Activated gamma-delta T cell treated with Interleukin-2 at 50 U/mL for 16 hours (primary cell): ENCODE results near the gene PWWP2B.

Experiments used
- DNase-seq: peaks from one replicate; pipeline ENCODE4 v3.0.0-alpha.2; 2020

The PWWP2B gene

DNA sequence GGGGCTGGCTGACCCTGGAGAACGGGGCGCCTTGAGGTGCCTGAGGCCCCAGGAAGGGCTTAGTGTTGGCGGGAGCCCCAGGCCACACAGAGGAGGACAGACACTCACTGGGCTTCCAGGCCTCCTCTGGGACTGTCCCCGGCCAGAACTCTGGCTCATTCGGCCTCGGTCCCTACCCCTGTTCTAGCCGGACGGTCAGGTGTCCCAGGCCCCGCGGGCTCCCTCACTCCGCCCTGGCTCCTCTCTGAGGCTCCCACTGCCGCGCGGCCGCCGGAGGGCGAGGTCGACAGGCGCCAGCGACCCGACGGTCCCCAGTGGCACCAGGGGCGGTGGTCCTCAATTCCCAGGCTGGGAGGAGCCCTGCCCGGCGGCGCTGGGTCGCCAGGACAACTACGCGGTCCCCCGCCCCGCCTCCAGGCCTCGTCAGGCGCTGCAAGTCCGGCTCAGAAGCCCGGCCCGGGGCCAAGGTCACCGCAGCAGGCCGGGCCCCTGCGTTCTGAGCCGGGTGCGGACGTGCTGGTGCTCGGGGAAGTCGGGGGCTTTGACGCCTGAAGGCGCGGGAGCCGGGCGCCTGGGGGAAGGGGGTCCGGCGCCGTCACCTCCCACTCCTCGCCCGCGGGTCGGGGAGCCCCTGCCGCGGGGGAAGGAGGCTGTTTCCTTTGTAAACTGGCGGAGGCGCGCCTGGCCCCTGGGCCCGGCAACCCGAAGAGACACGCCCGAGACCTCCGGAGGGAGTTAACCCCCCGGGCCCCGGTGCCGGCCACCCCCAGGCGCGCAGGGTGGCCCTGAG lies 1.1 kb upstream of the PWWP2B start:
- peak; percentile 40 for DNase-seq

DNA sequence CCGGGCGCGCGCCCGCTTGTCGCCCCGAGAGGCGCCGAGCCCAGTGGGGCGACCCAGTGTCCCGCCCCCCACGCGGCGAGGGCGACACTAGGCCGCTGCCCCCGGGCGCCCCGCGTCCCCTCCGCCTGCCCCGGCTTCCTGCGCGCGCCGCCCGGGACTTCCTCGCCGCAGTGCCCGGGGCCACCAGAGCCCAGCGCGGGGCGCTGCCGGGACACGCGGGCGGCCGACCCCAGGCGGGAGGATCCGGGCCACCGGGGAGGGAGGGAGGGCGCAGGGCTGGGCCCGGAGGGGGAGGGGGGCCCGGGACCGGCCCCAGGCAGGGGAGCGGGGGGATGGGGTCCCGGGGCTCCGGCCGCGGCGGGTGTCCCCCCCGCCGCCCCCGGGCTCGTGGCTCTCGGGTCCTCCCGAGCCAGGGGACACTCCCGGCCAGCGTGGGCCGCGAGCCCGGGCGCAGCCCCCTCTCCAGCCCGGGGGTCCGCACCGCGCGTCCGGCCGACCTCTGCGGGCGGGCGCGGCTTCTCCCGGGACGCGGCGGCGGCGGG lies 435 bp upstream of the PWWP2B start:
- peak; percentile 61 for DNase-seq

DNA sequence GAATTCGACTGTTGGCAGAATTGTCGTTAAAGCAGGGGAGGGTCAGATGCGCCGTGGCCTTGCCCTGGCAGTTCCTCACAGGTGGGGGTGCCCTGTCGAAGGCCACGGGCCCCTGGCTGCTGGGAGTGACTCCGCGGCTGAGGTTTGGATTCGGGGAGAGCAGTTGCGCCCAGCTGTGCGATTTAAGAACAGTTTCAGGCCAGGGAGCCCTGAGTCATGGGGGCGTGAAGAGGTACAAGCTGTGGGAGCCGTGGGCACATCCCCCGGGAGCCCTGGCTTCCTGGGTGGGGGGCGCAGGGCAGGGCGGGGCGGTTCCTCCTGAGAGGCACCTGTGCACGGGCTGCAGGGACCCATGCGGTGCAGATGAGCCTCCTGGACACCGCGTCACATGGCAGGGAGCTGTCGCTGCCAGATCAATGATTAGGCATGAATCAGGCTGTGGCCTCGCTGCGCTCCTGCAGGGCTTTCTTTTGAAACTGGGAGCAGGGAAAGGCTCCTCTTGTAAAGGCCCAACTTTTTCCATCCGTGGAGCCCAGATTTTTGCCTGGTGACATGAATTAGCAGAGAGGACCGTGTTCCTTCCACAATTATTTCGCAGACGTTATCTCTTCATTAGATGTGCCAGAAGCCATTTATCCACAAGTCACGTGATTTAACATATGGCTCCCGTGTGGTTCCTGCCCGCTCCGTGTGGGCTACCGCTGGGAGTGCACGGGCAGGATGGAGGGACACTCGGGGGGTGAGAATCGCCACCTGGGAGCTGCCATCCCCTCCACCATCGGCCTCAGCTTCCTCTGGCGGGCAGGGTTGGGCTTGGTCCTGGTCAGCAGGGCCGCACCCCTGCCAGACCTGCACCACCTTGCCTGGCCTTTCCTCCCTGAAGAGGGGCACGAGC lies 918 bp downstream of the PWWP2B start:
- DNase-seq, result no peak

DNA sequence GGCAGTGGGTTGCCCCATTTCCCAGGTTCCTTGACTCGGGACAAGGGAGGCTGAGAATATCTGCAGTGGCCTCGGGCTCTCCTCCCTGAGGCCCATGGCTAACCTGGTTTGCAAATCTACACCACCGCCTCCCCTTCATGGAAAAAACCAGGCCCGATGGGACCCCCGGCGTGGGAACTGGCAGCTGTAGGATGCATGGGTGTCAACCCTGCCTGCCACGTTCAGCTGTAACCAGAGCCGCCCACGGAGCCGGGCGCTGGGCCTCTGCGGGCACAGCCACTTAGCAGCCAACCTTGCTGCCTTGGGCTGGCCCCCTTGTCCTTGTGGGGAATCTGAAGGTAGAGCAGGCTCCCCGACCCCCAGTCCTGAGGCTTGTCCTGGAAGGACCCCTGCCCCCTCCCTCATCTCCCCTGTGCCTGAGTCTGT lies 1.6 kb downstream of the PWWP2B start:
- no peak for DNase-seq

DNA sequence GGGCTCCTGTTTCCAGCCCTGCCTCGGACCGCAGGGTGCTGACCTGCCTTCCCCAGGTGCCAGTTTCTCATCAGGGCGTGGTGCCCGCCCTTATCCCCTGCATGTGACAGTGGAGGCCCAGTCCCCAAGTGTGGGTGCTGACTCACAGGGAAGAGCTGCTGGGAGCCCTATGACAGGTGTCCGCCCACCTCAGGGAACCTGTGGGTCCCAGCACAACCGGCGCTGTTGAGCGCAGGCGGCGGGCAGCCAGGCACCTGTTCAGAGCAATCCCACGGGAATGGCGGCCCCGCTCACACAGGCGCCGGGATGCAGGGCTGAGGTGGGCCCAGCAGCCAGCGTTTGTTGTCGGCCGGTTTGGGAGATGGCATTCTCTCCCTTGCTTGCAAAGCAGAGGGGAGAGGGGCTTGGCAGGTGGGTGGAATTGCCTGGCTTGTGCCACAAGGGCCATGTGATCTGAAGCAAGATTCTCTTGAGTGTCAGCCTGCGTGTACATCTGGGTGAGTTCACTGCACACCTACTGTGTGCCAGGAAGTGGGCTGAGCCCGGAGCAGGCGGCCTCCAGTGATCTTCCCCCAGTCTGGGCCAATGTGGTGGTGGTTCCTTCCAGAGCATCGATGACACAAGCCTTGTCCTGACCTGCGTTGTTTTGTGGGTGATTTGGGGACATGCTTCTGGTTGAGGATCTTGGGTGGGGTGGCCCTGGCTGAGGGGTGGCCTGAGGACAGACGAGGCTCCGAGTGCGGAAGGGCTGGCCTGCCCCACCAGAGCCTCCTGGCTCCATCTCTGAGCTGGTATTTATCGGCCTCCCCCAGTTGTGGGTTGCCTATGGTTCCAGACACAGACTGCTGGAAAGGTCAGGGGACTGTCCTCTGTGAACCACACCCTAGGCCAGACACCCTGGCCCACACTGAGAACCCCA lies 2.4 kb downstream of the PWWP2B start:
- DNase-seq, result no peak

DNA sequence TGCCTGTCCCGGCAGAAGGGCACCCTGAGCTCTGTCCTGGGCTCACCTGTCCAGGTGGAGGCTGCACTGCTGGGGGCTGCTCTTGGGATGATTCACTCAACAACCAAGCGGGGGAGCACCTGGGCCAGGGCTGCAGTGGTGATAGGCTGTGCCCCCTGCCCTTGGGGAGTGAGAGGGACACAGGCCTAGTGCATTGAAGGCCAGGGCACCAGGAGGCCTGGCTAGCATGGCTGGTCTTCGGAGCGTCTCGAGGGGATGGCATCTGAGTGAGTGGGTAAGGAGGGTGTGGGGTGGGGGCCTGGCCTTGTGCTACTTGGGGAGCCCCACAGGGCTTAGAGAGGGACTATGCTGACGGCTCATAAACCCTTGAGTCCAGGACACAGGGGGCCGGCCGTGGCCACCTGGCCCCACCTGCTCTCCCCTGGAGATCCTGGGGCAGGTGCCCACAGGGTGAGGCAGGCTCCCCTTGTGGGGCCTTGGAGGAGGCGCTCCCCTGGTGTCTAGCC lies 3.1 kb downstream of the PWWP2B start:
- no peak for DNase-seq

DNA sequence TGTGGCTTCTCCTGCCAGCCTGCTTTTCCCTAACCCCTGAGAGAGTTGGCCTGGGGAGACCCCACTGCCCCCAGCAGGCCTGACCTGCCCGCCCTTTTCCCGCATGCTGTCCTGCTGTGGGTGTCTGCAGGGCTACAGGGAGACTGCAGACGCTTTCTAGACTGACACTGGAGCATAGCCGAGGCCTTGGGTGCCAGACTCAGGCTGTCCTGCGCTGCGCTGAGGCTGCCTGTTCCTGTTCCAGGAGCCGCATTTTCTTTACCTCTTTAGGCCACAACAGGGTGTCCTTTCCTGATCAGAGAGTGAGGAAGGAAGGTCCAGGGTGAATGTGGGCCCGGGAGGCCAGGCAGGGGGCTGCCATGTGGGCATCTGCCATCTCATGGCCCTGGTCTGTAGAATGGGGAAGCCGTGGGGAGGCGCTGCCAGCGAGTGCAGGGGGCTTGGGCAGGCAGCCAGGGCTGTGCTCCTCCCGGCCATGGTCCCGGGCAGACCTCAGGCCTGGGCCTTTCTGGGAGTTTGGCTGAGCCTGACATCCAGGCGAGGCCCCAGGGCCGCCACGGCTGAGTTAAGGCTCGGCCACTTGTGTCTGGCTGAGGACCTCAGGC lies 3.6 kb downstream of the PWWP2B start:
- DNase-seq, result no peak

DNA sequence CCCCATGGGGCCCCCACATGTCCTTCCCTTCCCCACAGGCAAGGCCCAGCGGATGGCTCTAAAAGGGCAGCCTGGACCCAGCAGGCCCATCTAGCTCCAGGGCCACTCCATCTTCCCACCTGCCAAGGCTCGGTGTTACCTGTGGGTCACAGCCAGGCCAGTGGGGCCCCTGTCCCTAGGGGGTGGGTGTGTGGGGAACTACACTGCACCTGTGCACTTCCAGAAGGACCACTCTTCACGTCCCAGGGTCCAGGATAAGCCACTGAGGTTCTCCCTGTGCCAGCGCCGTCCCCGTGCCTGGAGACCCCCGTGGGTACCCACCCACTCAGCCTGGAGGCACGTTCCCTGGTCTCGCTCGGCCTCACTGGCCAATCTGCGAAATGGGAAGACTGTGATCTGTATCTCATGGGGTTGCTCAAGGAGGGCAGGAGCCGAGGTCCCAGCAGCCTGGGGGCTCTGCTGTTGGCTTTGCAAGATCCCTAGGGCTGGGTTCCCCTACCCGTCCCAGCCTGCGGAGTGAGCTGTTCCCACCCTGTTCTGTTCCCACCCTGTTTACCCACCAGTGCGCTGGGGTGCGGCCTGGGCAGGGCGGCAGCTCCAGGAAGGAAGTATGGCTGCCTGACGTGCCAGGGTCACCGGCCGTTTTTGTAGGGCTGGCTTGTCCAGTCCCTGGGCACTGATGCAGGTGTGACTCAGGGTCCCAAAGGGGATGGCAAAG lies 4.6 kb downstream of the PWWP2B start:
- no peak for DNase-seq

DNA sequence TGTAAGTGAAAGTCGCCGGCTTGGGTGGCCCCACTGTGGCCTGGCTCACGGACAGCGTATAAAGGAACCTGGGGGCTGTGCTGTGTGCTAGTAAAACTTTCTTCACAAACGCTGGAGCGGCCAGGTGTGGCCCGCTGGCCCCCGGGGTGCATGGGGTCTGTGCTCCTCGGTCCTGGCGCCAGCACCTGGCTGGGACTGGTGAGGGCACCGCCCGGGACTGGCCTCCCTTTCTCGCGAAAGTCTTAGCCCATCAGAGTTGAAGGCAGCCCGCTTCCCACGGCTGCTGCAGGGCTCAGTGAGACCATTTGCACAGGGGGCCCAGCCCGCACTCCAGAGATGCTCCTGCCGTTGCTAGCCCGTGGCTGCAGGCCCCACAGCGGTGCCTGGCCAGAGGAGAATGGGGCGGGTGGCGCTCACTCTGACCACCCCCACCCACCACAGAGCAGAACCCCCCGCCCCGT lies 5.8 kb downstream of the PWWP2B start:
- DNase-seq, result no peak

DNA sequence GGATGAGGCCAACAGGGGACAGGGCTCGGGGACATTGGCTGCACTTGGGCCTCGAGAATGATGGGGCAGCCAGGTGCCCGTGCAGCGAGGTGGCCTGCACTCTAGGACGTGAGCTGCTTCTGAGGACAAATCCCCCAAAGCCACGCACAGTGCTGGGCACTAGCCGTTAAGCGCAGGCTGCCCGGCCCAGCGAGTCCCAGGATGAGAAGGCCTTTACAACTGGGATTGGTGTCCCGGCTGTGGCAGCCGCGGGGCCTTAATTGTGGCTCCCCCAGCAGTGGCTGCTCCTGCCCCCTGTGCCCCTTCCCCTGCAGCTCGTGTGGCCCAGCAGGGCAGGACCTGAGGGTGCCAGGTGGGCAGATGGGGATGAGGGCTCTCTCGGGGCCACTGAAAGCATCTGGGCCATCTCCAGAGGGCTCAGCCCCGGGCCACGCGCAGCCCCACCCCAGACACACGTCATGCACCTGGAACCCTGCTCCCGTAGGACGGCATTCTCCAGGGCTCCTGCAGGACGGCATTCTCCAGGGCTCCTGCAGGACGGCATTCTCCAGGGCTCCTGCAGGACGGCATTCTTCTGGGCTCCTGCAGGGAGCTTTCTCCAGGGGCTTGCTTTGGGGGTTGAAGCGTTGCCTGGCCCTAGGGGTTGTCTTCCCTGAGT lies 6.6 kb downstream of the PWWP2B start:
- no peak for DNase-seq

DNA sequence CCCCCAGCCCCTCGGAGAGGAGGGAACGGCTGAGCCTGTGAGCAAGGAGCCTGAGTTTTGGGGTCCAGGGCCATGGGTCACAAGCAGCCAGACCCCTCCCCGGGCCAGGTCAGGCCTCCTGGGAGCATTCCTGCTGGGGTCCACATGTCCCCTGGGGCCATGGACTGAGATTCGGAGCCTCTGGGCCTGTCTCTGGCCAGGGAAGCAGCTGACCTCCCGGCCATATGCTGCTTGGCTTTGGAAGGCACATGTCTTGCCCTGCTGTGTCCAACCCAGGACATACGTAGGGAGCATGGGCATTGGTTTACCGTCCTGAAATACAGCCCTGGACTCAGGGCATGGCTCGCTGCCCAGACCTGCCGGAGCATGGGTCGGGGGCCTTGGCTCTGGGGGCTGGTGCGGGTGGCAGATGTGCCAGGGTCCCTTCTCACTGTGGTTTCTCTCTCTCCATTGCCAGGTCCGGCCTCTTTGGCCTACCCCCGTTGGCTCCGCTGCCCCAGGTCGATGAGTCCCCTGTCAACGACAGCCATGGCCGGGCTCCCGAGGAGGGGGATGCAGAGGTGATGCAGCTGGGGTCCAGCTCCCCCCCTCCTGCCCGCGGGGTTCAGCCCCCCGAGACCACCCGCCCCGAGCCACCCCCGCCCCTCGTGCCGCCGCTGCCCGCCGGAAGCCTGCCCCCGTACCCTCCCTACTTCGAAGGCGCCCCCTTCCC lies 7.3 kb downstream of the PWWP2B start:
- DNase-seq, result no peak

DNA sequence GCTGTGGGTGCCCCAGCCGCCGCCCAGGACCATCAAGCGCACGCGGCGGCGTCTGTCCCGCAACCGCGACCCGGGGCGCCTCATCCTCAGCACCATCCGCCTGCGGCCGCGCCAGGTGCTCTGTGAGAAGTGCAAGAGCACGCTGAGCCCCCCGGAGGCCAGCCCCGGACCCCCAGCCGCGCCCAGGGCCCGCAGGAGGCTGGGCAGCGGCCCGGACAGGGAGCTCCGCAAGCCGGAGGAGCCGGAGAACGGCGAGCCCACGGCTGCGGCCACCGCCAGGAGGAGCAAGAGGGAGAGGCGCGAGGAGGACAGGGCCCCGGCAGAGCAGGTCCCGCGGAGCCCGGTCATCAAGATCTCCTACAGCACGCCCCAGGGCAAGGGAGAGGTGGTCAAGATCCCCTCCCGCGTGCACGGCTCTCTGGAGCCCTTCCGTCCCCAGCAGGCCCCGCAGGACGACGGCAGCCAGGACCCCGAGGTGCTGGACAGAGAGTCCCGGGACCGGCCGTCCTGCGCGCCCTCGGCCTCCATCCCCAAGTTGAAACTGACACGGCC lies 8.0 kb downstream of the PWWP2B start:
- no peak for DNase-seq

DNA sequence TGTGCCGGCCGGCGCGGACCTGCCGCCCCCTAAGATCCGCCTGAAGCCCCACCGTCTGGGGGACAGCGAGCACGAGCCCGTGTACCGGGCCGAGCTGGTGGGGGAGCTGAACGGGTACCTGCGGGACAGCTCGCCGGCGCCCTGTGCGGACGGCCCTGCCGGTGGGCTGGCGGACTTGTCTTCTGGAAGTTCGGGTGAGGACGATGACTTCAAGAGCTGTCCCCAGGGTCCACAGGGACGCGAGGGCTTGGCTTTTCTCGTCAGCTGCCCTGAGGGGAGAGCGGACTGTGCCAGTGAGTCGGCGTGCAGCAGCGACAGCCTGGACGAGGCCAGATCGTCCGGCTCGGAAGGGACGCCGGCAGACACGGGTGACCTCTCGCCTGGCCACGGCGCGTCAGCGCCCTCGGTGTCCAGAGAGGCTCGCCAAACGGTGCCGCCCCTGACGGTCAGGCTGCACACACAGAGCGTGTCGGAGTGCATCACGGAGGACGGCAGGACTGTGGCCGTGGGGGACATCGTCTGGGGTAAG lies 8.5 kb downstream of the PWWP2B start:
- DNase-seq, result no peak

DNA sequence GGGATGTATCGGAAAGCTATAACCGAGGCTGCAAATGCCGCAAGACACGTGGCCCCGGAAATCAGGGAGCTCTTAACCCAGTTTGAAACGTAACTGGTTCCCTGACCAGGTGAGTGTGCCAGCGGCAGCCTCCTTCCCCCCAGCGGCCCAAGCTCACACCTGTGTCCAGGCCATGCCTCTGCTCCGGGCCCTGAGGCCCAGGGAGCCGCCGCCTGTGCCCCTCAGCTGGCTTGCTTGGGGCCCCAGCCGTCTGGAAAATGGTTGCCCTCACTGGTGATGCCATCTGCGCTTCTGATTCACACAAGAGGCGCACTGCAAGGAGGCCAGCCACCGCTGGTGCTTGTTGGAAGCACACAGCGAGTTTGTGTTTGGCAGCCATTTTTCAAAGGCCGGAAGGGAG lies 9.2 kb downstream of the PWWP2B start:
- no peak for DNase-seq

DNA sequence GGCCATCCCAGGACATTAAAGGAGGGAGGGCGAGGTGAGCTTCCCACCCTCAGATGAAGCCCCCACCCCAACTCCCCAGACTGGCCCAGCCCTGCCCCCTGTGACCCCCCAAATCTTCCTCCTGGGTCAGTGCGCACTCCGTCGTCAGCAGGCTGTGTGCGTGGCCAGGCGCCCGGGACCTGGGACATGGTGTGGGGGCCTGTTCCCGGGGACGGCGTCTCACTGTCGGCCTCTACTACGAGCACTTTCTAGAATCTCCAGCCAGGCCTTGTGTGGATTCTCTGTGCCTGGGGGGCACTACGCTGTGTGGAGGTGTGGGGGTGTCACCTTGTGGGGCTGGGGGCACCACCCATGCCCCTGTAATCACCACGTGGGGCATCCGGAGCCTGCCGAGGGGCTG lies 9.8 kb downstream of the PWWP2B start:
- no peak for DNase-seq

DNA sequence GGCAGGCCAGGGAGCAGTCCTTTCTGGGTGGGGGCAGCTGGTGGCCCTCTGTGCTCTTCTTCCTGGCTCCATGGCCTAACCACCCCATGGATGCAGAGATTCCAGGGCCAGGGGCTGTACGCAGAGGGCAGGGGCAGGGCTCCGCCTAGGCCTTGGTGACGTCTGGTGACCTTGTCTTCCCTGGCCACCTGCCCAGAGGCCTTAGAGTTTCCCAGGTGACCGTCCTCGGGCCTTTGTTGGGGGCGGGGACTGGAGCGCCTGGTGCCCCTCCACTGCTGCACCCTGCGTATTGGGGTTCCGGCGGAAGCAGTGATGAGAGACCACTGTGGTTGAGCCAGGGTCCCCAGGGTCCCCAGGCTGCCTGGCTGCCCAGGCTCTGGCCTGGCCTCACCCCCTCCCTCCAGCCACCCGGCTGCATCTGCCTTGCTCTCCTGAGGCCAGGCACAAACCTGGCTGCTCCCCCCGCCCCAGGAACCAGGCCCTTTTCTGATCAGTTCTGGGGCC lies 10.3 kb downstream of the PWWP2B start:
- no peak for DNase-seq

DNA sequence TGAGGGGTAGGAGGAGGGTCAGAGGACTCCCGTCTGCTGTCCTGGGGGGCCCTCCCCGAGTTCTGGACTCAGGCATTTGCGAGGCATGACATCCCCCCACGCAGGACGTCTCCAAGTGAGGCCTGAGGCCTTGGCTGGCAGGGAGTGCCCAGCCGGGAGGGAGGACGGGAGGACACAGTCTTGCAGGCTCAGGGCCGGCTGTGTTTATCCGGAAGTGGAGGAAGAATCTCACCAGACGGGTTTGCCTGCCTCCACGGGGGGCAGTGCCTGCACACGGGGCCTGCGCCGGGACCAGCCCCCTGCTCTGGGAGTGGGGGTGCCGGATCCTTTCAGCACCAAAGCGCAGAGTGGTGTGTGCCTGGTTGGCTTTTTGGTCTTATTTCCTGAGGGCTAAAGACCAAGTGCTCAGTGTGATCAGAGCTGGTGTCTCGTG lies 10.9 kb downstream of the PWWP2B start:
- DNase-seq, result no peak

DNA sequence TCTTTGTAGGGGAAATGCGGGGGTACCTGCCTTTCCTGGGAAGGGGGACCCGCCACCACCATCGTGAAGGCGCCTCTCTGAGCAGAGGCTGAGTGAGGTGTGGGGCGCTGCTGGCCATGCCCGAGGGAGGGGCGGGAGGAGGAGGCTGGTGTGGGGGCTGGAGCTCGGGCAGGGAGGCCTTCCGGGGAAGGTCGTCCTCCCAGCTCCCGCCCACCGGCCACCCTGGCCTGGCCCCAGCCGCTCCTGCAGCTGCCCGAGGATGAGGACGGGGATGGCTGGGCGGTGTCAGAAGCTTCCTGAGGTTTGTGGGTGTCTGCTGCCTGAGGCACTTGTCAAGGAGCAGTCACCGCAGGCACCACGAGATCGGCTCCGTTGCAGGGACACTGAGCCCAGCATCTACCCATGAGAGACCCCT lies 11.4 kb downstream of the PWWP2B start:
- no peak for DNase-seq
